WI38 (cell line): ENCODE data around the gene SUSD6.

Experiments
- H3K4me3 ChIP-seq: 2 replicates; pipeline ENCODE4 v1.5.1; 2011; ENCODE audit warnings: low read depth, mild to moderate bottlenecking, control low read depth, low read length
- CTCF ChIP-seq: IDR thresholded peaks from 2 replicates; pipeline ENCODE4 v1.5.1; 2012; ENCODE audit warnings: low read depth, mild to moderate bottlenecking, control low read depth, low read length

The SUSD6 gene

GRCh38 chr14:69614592-69614991 lies 3.2 kb downstream of the SUSD6 start:
- no peak overlapping the region for H3K4me3 ChIP-seq
- TF ChIP-seq CTCF: no peak

DNA sequence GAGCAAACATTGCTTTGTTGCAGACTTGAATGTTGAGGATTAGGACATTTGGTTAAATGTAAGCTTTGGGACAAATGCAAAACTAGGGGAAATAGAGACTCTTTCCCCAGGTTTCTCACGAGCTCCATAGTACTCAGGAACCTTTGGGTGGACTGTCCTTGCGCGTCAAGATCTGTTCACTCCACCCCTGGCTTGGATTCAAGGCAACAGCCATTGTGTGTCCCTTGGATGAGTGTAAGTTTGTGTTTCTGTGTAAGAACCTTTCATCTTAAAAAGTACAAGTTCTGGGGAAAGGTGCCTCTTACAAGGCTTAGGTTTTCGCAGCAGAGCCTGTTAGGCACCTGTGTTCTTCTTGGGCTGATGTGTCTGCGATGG lies 3.7 kb downstream of the SUSD6 start:
- H3K4me3 ChIP-seq: peak overlapping the region; percentile 14; the same call in 1 of the 2 replicates
- TF ChIP-seq CTCF: no peak

DNA sequence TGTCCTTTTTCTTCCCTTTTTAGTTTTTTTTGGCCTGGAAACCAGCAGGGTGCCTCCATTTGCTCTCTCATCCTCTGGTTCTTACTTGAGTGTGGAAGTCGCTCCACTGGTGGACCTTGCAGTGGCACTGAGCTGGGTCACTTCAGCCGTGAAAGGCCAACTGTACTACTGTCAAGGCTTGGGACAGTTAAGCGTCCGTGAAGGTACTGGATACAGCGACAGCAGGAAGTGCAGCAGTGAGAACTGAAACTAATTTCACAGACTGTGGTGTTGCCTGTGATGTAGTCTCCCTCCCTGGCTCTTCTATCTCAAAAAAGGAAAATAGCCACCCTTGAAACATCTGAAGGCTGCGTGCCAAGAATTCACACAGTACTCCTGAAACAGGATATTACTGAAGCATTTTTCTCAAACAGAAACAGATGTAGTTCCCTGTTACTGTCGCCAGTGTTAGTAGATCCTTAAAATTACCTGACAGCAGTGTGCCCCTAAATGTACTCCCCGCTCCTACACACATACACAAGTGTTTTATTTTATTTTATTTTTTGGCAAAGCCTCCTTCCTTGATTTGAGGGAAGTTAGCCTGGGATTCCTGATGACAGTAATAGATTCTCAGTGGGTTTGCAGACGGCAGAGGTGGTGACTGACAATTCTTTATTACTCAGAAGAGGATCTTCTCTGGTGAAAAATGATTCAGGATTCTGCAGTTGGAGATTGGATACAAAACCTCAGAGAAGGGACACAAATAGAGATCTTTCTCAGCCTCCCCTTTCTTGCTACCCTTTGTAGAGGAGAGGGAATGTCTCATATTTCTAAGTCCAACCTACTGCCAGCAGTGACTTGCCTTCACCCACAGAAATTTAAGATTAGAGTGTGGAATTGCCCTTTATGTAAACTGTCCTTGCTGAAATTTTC lies 4.4 kb downstream of the SUSD6 start:
- no peak for TF ChIP-seq CTCF
- H3K4me3 ChIP-seq: peak overlapping the region; percentile 43

GRCh38 chr14:69616408-69616773 lies 5.0 kb downstream of the SUSD6 start:
- H3K4me3 ChIP-seq: peak overlapping the region; percentile 43

GRCh38 chr14:69617796-69618195 lies 6.4 kb downstream of the SUSD6 start:
- no peak for TF ChIP-seq CTCF
- no peak overlapping the region for H3K4me3 ChIP-seq

More at GRCh38 chr14:69616408-69616773, 5.0 kb downstream of the SUSD6 start:
- no peak for TF ChIP-seq CTCF

GRCh38 chr14:69619012-69619411 lies 7.6 kb downstream of the SUSD6 start:
- no peak for TF ChIP-seq CTCF
- H3K4me3 ChIP-seq: no peak overlapping the region

GRCh38 chr14:69620211-69620611 lies 8.8 kb downstream of the SUSD6 start:
- H3K4me3 ChIP-seq: no peak overlapping the region
- no peak for TF ChIP-seq CTCF
